GM06990 (cell line): Measurements from ENCODE around the gene TNFAIP8.

Experiments used
- DNase-seq: peaks from one replicate; pipeline ENCODE4 v3.0.0-alpha.2; 2011; ENCODE audit not compliant: insufficient read length; ENCODE audit errors: extremely low read depth
- H3K27me3 ChIP-seq: replicated peaks from 2 replicates; pipeline ENCODE4 v1.6.0; 2011; ENCODE audit warnings: low read length; ENCODE audit not compliant: control insufficient read depth, insufficient read depth
- H3K36me3 ChIP-seq: 2 replicates; pipeline ENCODE4 v1.5.1; 2011; ENCODE audit warnings: low read length; ENCODE audit not compliant: control insufficient read depth, insufficient read depth
- H3K4me3 ChIP-seq: replicated peaks from 2 replicates; pipeline ENCODE4 v1.5.1; 2011; ENCODE audit warnings: low read depth, mild to moderate bottlenecking, control low read depth, low read length
- CTCF ChIP-seq: IDR thresholded peaks from 2 replicates; pipeline ENCODE4 v1.5.1; 2011; ENCODE audit warnings: low read length, control low read depth, mild to moderate bottlenecking, inconsistent platforms; ENCODE audit not compliant: insufficient read depth, poor library complexity, severe bottlenecking

Gene TNFAIP8

GRCh38 chr5:119313658-119314605 lies 41.9 kb upstream of the TNFAIP8 start:
- no peaks in the 10 kb centered on the region for H3K27me3 ChIP-seq
- H3K4me3 ChIP-seq = no peak overlapping the region
- DNase-seq = no peak
- no peaks in the 10 kb centered on the region for H3K36me3 ChIP-seq
- no peak for TF ChIP-seq CTCF

GRCh38 chr5:119315516-119315949 lies 40.3 kb upstream of the TNFAIP8 start:
- Histone ChIP-seq H3K27me3 (no peaks in the 10 kb centered on the region), H3K4me3 (no peak overlapping the region), H3K36me3 (no peaks in the 10 kb centered on the region)
- DNase-seq = peak; percentile 52
- TF ChIP-seq CTCF = peak; percentile 66

GRCh38 chr5:119316086-119316485 lies 39.7 kb upstream of the TNFAIP8 start:
- Histone ChIP-seq H3K36me3 (no peaks in the 10 kb centered on the region), H3K4me3 (no peak overlapping the region), H3K27me3 (no peaks in the 10 kb centered on the region)
- no peak for TF ChIP-seq CTCF
- no peak for DNase-seq

GRCh38 chr5:119316906-119317305 lies 38.9 kb upstream of the TNFAIP8 start:
- no peak for DNase-seq
- no peak for TF ChIP-seq CTCF
- no peak overlapping the region for H3K4me3 ChIP-seq
- no peaks in the 10 kb centered on the region for H3K27me3 ChIP-seq
- no peaks in the 10 kb centered on the region for H3K36me3 ChIP-seq

- Histone ChIP-seq H3K36me3 (no peaks in the 10 kb centered on the region), H3K27me3 (no peaks in the 10 kb centered on the region), H3K4me3 (no peak overlapping the region)
- TF ChIP-seq CTCF = no peak
- no peak for DNase-seq
Measured at GRCh38 chr5:119318256-119318894, 37.4 kb upstream of the TNFAIP8 start.
